NCI-H524 (cell line): ENCODE data around the gene NOL8.

Experiments used
- DNase-seq, 2 experiments: peaks; one replicate each; lab custom pipeline; 2025; lab: John Stamatoyannopoulos, UW

The NOL8 gene

GRCh38 chr9:92325269-92325990 is at the start of gene NOL8, which contains the start of gene CENPP:
Gene NOL8 (minus strand): TSS chr9:92325350. CDS start chr9:92324161, 1,189 bp downstream.
Gene CENPP (plus strand): TSS chr9:92325953.
- DNase-seq, result peak; percentile 90 to 94

DNA sequence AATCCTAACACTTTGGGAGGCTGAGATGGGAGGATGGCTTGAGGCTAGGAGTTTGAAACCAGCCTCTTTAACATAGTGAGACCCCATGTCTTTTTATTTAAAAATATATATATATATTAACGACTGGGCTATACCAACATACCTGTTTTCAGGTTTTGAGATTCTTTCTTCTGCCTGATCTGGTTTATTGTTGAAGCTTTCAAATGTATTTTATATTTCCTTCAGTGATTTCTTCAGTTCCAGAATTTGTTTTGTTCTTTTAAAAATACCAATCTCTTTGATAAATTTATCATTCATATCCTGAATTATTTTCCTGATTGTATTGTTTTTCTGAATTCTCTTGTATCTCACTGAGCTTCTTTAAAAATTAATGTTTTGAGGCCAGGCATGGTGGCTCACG is 48.0 kb upstream of the NOL8 start:
- no peak for DNase-seq

DNA sequence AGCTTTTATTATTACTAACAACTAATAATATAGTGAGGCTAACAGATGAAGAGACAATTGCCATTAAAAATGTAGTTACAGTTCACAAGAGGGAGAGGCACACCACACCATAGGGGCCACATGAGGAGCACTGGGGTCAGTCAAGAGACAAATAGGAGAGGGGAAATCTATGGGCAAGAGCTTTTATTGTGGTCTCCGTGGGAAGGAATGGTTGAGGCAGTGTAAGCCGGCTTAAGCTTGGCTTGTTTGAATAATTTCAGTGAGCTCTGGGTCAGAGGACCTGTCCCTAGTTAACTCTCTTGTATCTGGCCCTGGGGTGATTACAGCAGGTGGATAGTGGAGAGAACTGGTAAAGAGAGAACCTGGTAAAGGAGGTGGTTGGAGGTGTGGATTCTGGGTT is 43.9 kb upstream of the NOL8 start:
- no peak for DNase-seq

GRCh38 chr9:92360083-92360482 is 34.9 kb upstream of the NOL8 start:
- no peak for DNase-seq

- no peak for DNase-seq
These were observed 34.3 kb upstream of the NOL8 start for GRCh38 chr9:92359394-92359995.

GRCh38 chr9:92353051-92353450 is 27.9 kb upstream of the NOL8 start:
- DNase-seq, result no peak

- no peak for DNase-seq
These were observed 25.6 kb upstream of the NOL8 start for GRCh38 chr9:92350740-92351133.

- no peak for DNase-seq
These were observed 24.9 kb upstream of the NOL8 start for GRCh38 chr9:92349771-92350739.

GRCh38 chr9:92345582-92345981 is 20.4 kb upstream of the NOL8 start:
- DNase-seq, result no peak

DNA sequence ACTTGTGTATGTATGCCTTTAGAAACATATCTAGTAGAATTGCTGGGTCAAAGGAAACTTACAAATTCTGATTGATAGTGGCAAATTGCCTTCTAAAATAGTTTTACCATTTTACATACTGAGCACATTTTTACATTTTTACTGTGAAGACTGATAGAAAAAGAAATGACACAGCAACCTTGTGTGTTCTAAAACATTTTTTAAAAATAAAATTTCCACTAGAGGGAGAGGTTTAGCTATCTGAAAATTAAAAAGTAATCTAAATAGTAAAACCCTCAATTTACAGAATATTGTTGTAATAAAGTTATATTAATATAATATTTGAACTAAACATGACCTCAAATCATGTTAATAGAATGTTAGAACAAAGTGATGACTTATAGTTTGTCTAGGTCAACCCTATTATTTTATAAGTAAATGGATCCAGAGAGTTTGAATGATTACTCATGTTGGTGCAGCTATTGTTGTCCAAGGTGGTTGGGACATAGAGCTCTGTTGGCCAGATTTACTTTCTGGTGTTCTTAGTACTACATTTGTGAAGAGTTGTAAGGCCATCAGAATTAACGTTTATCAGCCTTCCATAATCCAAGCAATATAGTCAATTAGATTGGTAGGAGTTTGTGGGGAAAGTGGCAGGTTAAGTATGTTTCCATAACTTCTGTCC is 17.8 kb upstream of the NOL8 start:
- DNase-seq, result peak in 1 of 2 experiments; percentile 11

DNA sequence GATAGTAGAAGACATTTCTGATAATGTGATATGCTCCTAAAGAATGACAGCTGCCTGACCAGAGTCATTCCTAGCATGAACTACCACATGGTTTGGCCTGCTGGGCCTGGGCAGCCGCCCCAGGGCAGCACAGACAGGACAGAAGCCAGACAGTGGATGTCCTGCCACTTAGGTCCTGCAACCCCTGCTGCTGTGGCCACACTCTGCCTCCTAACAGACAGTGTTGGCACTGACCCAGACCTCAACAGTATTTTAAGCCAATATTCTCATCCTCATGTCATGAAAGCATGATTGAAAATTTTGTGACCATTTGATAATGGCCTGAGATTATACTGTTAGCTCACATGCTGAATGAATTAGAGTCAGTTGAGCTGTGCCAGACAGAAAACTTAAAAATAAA is 16.4 kb upstream of the NOL8 start:
- DNase-seq, result no peak

GRCh38 chr9:92333282-92333634 is 8.1 kb upstream of the NOL8 start:
- DNase-seq, result no peak

DNA sequence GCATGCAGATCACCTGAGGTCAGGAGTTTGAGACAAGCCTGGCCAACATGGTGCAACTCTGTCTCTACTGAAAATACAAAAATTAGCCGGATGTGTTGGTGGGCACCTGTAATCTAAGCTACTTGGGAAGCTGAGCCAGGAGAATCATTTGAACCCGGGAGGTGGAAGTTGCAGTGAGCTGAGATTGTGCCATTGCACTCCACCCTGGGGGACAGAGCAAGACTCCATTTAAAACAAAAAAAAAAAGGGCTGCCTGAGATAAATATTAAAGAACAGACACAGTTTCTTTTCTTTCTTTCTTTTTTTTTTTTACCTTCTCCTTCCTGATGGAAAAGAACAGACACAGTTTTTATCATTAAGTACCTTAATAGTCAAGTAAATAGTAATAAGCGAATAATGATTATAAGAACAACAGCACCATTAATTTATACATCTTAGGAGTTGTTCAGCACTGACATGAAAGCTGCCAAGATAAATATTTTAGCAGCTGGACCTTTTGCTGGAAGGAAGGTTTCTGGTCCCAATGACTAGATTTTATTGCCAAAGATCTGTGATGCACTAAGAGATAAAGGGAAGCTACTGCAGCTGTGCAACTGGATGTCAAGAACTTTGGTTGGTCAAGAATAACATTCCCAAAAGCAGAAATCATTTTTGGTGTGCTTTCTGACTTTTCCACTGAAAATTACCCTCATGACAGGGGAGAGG is 7.6 kb upstream of the NOL8 start:
- DNase-seq, result no peak

- peak; percentile 71 to 86 for DNase-seq
These were observed 3.1 kb upstream of the NOL8 start for GRCh38 chr9:92328225-92328624.

- no peak for DNase-seq
These were observed 2.2 kb upstream of the NOL8 start for GRCh38 chr9:92327283-92327850.

DNA sequence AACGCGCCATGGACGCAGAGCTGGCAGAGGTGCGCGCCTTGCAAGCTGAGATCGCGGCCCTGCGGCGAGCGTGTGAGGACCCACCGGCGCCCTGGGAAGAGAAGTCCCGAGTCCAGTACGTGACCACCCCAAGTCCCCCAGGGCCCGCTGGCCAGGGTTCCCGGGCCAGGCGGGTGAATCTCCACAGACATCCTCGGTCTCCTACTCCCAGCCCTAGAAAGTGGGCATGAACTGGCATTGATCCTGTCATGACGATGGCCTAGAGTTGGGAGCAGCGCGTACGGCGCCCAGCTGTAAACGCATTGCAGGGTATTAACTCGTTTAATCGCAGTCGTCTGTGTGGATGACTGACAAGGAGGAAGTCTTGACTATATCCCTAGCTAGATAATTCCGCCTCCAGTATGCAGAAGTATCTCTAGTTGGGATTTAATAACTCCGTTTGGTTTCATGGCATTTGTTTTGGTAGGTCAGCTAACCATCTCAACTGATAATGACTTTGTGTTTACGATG is 896 bp upstream of the NOL8 start:
- peak in 1 of 2 experiments; percentile 70 for DNase-seq

DNA sequence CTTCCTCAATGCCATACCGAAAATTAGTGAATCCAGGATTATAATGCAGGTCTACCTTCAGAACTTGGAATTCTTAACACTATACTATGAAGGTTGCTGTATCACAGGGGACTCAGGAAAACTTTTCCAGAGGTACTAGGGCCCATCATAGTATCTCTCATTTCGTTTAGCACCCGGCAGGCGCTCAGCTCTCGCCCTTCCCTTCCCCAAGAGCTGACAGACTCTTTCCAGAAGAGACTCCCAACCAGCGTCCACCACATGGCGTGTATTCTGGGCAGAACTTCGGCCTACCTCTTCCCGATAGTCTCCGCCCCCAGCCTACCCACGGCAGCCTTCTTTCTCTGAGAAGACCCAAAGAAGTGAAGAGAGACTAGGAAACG is 271 bp downstream of the NOL8 start:
- no peak for DNase-seq

- no peak for DNase-seq
These were observed 719 bp downstream of the NOL8 start for GRCh38 chr9:92324431-92324830.

GRCh38 chr9:92315456-92315855 is 9.7 kb downstream of the NOL8 start:
- no peak for DNase-seq

DNA sequence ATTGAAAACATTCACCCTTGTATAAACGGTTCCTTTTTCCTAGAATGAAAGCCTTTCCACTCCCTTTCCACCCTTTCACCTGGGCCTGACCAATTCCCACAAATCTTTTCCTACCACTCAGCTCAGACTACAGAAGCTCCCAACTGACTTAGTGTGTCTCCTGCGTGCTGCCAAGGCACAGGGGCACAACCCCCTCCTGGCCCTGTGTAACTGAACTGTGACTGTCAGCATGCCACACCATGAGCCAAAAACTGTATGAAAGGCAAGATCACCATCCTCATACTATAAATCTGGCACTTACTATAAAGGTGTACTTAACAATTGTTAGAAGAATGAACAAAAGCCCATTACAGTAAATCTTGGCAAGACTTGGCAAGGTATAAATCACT is 11.5 kb downstream of the NOL8 start:
- no peak for DNase-seq
